Right forelimb (tissue), 1 donor: Measurements from ENCODE around the gene EEF1AKMT2.
"Not testable (repeated sequence)": the region's sequence is repeated elsewhere in the genome, so short reads cannot be mapped to it uniquely, and the experiment has no call there.

ENCODE experiments used
- DNase-seq: peaks from one replicate; pipeline ENCODE4 v3.0.0-alpha.2; 2018

Gene EEF1AKMT2

DNA sequence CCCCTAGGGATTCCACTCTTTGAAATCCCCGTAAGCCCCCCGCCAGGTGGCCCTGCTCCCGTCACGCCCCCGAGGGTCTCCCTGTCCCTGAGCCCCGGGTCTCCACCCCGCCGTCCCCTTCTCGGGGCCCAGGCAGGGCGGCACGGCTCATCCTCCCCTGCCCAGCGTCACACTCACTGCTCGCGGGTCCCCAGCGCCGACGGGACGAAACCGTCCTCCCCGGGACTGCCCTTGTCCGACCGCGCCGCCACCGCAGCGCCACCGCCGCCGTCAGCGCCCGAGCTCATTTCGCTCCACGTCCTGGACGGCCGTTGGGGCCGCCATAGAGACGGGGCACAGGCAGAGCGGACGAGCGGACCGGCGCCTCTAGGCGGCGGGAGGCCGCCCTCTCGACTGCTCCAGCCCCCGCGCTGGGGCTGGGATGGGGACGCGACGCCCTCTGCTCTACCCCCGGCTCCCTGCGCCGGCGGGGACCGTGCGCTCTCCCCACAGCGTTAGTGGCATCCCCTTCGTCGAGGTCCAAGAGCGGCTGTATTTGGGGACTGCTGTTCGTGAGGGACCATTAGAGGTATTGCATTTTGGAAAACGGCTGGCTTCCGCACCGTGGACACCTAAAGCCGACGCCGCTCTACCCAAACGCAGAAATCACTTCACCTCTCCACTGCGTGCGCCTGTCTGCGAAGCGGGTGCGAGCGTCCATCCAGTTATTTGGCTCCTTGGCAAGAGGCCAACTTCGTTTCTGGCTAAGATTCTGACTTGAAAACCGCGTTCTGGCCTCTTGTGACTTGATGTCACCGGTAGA is at the start of gene EEF1AKMT2:
Gene EEF1AKMT2, minus strand, starts transcription at position 341 of the 802 bp plus-strand sequence. Its CDS starts 54 bp downstream, at position 287.
- peak; percentile 93 for DNase-seq

- DNase-seq, result no peak
These were observed 46.0 kb upstream of the EEF1AKMT2 start for GRCh38 chr10:124837687-124838086.

GRCh38 chr10:124831116-124831515 is 39.4 kb upstream of the EEF1AKMT2 start:
- DNase-seq, result no peak

DNA sequence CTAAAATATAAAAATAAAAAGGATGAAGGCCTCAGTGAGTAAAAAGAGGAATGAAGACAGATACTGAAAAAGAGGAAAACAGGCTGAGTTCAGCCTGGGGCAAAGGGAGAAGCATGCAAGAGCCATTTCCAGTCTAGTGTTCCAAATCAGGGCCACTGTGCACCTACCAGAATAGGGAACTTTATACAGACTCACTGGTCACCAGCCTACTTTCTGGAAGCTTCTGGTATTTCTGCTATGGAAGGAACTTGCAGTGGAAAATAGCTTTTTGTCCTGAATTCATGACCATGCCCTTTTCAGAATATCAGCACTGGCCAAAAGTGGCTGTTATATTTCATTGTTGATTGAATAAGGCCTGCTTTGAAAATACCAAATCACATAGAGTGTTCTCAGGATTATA is 38.8 kb upstream of the EEF1AKMT2 start:
- DNase-seq, result no peak

GRCh38 chr10:124829447-124830115 is 37.9 kb upstream of the EEF1AKMT2 start:
- no peak for DNase-seq

- no peak for DNase-seq
These were observed 35.8 kb upstream of the EEF1AKMT2 start for GRCh38 chr10:124827474-124827873.

DNA sequence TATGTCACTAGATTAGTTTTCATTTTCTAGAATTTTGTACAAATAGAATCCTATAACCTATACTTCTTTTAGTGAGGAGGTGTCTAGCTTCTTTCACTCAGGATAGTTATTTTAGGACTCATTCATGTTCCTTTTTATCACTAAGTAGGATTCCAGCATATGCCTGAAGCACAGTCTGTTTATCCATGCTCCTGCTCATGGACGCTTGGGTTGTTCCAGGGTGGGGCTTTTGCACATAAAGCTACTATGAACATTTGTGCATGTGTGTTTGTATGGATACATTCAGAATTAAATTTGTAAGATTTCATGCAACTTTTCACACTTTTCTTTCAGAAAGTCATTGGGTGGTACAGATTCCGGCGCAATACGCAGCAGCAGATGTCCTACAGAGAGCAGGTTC is 34.6 kb upstream of the EEF1AKMT2 start:
- no peak for DNase-seq

DNA sequence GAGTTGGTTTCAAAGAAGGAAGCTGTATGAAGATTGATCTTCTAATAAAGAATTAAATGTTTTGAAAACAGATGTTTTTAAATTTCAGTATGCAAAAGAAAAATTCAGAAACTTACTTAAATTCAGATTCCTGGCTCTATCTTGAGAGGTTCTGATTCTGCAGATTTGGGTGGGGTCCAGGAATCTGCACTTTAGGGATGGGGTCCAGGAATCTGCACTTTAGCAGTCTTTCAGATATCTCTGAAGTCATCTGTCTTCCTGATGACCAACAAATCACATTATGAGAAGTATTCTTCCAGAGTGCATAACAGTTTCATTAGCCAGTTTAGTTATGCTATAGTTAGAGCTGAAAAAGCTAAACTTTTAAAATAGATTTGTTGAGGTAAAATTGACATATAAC is 34.0 kb upstream of the EEF1AKMT2 start:
- DNase-seq, result no peak

GRCh38 chr10:124824932-124825331 is 33.2 kb upstream of the EEF1AKMT2 start:
- DNase-seq, result not testable (repeated sequence)

- DNase-seq, result no peak
These were observed 32.8 kb upstream of the EEF1AKMT2 start for GRCh38 chr10:124824507-124824906.

DNA sequence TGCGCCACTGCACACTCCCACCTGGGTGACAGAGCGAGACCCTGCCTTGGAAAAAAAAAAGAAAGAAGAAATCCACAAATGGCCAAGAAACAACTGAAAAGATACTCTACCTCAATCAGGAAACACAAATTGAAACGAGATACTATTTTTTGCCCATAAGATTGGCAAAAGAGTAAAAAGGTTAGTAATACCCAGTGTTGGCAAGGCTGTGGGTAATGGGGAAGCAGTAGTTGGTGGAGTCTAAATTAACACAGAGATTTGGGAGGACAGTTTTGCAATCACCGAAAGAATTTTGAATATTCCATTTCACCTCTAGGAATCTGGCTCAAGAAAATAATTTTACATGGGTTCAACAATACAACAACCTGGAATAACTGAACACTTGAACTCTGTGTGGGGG is 29.8 kb upstream of the EEF1AKMT2 start:
- DNase-seq, result no peak

- no peak for DNase-seq
These were observed 28.4 kb upstream of the EEF1AKMT2 start for GRCh38 chr10:124820121-124820520.

DNA sequence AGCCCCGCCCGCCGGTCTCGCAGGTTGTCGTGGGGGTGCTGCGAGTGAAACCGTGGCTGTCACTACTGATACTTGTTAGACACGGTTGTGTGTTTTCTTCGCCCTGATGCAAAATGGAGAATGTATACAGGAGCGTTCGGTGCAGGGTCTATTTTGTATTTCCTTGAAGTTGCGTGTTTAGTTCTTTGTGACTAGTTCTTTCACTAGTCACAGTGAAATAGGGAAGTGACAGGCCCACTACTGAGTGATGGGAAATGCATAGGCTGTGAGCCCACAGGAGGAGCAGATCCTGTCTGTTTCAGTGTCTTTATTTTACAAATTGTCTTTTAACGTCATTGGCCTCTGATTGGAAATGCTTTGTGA is 10.6 kb upstream of the EEF1AKMT2 start:
- DNase-seq, result no peak

- DNase-seq, result no peak
These were observed 7.5 kb upstream of the EEF1AKMT2 start for GRCh38 chr10:124799211-124799610.

DNA sequence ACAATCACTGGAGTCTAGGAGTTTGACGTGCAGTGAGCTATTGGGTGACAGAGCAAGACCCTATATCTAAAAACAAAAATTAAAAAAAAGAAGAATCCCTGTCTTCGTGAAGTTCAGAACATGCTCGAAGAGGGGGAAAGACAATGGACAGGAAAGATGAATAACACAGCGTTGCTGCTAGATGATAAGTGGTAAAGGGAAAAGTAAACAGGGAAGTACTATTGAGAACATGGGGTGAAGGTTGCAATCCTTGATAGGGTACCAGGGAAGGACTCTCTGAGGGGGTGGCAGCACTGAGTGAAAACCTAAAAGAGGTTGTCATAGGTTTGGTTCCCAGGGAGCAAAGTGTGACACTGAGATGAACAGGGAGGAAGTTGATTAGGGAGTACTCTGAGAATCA is 7.1 kb upstream of the EEF1AKMT2 start:
- no peak for DNase-seq

DNA sequence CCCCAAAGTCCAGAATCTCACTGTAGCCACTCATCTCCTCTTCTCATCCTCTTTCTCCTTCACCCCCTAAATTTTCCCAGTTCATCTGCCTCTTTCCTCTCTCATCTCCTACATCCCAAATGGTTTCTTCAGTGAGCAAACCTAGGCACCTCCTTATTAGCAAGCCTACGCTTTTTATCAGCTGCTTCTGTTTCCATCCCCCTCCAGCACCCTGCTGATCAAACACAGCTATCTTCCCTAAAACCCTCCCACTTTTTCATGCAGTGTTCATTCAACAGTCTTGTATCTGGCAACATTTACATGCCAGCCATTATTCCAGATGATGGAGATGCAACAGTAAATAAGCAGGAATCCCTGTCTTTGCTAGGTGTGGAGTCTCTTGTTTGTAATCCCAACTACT is 6.7 kb upstream of the EEF1AKMT2 start:
- DNase-seq, result no peak

GRCh38 chr10:124792998-124793352 is 1.3 kb upstream of the EEF1AKMT2 start:
- DNase-seq, result no peak

DNA sequence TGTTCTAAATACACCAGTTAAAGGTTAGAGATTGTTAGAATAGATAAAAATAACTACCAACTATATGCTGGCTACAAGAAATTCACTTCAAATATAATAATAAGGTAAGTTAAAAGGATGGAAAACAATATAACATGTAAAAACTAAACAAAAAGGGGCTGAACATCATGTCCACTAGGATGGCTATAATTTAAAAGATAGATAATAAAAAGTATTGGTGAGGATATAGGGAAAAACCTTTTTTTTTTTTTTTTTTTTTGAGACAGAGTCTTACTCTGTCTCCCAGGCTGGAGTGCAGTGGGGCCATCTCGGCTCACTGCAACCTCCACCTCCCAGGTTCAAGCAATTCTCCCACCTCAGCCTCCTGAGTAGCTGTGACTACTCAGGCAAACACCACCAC is 8.8 kb downstream of the EEF1AKMT2 start:
- DNase-seq, result not testable (repeated sequence)

DNA sequence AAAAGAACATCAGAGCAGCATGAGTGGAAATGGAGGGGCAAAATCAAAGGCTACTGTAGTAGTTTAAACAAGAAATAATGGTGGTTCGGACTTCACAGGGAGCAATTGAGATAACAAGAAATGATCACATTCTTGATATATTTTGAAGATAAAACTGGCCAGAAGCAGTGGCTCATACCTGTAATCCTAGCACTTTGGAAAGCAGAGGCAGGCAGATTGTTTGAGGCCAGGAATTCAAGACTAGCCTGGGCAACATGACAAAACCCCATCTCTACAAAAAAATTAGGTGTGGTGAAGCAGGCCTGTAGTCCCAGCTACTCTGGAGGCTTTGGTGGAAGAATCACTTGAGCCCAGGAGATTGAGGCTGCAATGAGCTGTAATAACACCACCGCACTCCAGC is 22.9 kb downstream of the EEF1AKMT2 start:
- DNase-seq, result no peak

DNA sequence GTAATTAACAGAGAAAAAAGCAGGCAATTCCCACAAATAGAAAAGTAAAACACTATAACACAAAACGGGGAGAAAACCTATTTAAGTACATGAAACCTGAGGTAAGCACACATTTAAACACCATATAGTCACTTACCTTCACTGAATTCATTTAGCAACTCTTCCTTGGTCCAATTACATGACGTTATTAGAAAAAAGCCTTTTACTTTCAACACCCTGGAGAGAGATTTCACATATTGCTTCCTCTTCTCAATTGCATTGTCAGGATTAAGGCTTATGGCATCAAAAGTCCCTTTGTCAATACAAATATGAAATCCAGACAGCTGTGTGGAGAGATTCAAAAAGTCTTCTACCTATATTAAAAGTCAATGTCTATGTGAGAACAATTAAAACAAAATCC is 26.4 kb downstream of the EEF1AKMT2 start:
- no peak for DNase-seq

DNA sequence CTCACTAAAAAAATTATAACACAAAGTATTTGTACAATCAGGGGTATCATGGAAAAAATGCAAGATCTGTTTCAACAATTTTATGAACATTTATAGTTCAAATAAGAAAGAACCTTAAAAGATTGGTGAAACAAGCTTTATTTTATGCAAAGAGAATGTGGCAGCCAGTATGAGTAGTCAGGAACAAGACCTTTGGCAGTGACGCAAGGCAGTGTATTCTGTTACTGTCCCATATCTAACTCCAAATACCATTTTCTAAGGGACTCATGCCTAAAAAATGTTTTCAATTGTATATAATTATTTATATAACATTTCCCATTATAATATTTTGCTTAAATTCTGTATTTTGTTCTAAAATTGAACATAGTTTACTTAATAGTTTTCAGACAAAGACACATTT is 28.4 kb downstream of the EEF1AKMT2 start:
- no peak for DNase-seq

- DNase-seq, result no peak
These were observed 29.4 kb downstream of the EEF1AKMT2 start for GRCh38 chr10:124762281-124762680.

- DNase-seq, result no peak
These were observed 35.4 kb downstream of the EEF1AKMT2 start for GRCh38 chr10:124756156-124756903.

DNA sequence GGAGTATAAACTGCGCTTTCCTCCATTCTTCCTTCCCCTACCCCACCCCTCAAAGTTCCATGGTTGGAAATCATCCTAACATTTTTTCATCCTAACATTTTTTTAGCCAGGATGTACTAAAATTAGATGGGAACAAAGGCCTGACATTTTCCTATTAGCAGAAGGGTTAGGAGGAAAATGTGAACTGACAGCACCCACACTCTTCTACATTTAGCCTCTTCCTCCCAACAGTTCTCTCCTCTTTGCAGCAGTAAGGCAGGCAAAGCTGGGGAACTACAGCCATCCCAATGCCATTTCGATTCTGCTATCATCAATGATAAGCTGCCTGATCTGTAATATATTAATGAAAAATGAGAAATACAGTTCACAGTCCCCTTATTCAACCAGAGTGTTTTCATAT is 36.1 kb downstream of the EEF1AKMT2 start:
- no peak for DNase-seq
